HuH-7.5 (cell line): ENCODE data around the gene CYP39A1.
A peak's percentile ranks its signal among the peaks of the same experiment; 100 is the strongest.

Source experiments
- DNase-seq: peaks from one replicate; pipeline ENCODE4 v3.0.0; 2011; ENCODE audit warnings: low spot score

CYP39A1 gene, protein sequence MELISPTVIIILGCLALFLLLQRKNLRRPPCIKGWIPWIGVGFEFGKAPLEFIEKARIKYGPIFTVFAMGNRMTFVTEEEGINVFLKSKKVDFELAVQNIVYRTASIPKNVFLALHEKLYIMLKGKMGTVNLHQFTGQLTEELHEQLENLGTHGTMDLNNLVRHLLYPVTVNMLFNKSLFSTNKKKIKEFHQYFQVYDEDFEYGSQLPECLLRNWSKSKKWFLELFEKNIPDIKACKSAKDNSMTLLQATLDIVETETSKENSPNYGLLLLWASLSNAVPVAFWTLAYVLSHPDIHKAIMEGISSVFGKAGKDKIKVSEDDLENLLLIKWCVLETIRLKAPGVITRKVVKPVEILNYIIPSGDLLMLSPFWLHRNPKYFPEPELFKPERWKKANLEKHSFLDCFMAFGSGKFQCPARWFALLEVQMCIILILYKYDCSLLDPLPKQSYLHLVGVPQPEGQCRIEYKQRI

DNA sequence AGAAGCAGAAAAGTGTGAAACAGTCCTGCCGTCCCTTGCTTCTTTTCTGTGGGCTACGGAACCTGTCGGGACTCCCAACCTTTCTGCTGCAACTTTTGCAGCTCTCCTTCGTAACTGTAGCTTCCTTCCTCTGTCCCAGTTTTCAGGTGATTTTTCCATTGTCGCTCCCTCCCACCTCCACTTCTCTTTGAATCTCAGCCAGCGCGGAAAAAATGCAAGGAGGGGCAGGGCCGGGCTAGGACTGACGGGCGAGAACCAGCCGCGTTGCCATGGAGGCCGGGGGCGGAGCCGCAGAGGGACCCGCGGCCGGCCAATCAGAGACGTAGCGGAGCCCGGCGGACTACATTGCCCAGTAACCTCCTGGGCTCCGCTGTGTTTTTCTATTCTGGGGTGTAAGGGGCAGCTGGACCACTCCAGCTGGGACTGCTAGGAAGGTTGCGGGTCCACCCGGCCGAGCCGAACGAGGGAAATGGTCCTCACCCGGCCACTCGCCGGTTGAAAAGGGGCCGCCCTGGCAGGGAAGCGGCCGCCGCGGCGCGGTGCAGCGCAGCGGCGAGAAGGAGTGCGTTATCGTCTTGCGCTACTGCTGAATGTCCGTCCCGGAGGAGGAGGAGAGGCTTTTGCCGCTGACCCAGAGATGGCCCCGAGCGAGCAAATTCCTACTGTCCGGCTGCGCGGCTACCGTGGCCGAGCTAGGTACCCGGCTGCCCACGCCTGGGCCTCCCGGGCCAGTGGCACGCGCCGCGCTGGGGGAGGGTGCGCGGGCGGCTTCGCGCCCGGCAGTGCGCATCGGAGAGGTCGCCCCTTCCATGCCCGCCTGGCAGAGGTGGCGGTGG is at the start of gene CYP39A1, which contains the start of gene SLC25A27:
Gene CYP39A1 (minus strand): TSS at position 216 of the 836 bp plus-strand sequence. CDS start 236 bp downstream, outside the sequence.
Gene SLC25A27 (plus strand): TSS at position 373 of the 836 bp plus-strand sequence. CDS start 218 bp downstream, at position 591.
- peak; percentile 57 for DNase-seq

DNA sequence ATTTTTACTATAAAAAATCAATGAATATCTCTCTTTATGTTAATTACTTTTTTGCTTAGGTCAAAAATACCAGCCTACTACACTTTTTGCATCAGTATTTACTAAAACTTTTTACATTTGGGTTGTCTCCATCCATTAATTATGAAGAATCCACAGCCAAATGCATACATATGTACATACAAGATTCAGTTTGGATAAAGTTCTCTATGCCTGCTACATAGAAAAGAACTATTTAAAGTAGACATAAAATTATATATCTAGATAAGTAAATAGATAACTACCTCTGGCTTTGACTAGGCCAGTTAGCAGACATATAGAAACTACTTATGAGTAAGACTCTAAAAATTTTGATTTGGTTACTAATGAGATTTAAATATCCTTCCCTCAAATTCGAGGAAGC is 47.4 kb upstream of the CYP39A1 start:
- no peak for DNase-seq

DNA sequence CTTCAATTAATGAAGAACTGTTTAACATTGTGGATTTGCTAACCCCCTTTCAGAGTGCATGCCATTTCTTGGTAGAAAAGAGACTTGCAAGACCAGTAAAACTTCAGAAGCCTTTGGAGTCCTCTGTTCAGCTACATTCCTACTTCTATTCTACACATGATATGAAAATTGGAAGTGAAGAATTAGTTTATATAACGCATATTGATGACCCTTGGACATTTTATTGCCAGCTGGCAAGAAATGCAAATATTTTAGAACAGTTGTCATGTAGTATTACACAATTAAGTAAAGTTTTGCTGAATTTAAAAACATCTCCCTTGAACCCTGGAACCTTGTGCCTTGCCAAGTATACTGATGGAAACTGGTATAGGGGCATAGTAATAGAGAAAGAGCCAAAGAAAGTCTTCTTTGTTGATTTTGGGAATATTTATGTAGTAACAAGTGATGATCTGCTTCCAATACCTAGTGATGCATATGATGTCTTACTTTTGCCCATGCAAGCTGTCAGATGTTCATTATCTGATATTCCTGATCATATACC is 38.4 kb upstream of the CYP39A1 start:
- DNase-seq: no peak

DNA sequence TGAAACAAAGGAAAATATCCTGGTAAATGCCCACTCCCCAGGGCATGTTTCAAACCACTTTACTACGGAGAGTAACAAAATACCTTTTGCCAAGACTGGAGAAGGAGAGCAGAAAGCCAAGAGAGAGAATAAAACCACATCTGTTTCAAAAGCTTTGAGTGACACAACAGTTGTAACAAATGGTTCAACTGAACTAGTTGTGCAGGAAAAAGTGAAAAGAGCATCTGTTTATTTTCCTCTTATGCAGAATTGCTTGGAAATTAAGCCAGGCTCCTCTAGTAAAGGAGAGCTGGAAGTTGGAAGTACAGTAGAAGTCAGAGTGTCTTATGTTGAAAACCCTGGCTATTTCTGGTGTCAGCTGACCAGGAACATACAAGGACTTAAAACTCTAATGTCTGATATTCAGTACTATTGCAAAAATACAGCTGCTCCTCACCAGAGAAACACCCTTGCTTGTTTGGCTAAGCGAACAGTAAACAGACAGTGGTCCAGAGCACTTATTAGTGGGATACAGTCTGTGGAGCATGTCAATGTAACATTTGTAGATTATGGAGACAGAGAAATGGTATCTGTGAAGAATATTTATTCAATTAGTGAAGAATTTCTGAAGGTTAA is 37.6 kb upstream of the CYP39A1 start:
- no peak for DNase-seq

DNA sequence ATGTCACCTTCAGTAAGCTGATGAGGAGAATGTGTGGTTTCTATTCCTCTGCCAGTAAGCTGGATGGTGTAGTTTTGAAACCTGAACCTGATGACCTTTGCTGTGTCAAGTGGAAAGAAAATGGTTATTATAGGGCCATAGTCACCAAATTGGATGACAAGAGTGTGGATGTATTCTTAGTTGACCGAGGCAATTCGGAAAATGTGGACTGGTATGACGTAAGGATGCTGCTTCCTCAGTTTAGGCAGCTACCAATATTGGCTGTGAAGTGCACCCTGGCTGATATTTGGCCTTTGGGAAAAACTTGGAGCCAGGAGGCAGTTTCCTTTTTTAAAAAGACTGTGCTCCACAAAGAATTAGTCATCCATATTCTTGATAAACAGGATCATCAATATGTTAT is 37.0 kb upstream of the CYP39A1 start:
- no peak for DNase-seq

DNA sequence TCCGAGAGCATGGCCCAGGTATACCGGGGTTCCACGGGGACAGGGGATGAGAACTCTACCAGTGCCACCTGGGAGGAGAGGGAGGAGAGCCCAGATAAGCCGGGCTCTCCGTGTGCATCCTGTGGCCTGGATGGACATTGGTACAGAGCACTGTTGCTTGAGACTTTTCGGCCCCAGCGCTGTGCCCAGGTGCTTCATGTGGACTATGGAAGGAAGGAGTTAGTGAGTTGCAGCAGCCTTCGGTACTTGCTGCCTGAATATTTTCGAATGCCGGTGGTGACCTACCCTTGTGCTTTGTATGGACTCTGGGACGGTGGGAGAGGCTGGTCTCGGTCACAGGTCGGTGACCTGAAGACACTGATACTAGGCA is 36.3 kb upstream of the CYP39A1 start:
- no peak for DNase-seq

DNA sequence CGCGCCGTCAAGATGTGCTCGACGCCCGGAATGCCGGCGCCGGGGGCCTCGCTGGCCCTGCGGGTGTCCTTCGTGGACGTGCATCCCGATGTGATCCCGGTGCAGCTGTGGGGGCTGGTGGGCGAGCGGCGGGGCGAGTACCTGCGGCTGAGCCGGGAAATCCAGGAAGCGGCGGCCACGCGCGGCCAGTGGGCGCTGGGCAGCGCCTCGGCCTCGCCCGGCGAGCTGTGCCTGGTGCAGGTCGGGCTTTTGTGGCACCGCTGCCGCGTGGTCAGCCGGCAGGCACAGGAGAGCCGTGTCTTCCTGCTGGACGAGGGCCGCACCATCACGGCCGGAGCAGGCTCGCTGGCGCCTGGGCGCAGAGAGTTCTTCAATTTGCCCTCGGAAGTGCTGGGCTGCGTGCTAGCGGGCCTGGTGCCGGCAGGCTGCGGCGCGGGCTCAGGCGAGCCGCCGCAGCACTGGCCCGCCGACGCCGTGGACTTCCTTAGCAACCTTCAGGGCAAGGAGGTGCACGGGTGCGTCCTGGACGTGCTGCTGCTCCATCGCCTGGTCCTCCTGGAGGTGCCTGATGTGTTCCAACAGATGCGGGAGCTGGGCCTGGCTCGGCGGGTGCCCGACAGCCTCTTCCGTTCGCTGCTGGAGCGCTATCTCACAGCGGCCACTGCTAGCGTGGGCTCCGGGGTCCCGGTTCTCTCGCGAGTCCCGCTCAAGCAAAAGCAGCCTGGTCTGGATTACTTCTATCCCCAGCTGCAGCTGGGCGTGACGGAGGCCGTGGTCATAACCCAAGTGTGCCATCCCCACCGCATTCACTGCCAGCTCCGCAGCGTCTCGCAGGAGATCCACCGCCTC is 35.7 kb upstream of the CYP39A1 start:
- no peak for DNase-seq

DNA sequence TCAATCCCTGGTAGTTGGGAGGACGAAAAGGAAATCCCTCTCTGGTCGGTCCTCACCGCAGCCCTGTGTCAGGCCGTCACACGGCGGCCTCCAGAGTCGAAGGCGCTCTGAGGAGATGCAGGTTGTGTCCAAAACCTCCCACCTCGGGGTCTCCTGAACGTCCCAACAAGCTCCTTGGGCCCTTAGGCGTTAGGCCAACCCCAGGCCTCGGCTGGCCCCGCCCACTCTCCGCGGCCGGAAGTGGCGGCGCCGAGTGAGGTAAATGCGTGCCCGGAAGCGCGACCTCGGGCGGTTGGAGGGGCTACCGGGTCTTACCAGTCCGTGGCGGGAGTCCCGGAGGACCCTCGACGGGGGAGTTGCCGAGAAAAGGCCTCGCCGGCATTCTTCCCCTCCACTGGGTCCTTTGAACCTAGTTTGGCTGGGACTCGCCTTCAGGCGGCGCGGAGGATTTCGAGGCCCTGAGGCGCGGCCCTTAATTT is 35.0 kb upstream of the CYP39A1 start, which contains the start of gene TDRD6:
Gene TDRD6 (plus strand): TSS at position 267 of the 479 bp plus-strand sequence. CDS start 244 bp downstream, outside the sequence.
- no peak for DNase-seq

DNA sequence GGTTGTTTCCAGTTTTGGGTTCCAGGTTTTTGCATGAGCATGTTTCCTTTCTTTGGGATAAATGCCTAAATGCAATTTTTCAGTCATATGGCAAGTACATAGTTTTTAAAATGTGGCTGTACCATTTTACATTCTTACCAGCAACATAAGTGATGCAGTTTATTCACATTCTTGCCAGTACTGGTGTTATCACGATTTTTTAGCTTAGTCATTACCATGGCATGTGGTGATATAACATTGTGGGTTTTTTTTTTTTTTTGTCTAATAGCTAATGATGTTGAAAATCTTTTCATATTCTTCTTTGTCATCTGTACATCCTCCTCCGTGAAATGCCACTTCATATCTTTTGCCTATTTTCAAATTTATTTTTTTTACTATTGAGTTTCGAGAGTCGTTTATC is 32.2 kb upstream of the CYP39A1 start:
- no peak for DNase-seq

DNA sequence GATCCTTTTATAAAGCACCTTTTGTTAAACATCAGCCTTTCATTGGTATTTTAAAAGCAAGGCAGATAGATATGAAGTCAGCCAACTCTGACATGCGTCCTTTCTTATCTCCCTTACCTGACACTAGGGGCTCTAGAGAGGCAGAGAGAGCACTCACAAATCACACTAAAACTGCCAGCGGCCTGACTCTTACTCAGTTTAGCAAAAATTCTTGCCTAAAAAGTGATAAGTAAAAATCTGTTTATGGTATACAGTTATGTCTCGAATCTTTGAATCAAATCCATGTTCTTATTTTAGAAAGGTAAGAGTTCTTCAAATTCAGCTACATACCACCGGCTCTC is 24.7 kb upstream of the CYP39A1 start:
- DNase-seq: no peak

DNA sequence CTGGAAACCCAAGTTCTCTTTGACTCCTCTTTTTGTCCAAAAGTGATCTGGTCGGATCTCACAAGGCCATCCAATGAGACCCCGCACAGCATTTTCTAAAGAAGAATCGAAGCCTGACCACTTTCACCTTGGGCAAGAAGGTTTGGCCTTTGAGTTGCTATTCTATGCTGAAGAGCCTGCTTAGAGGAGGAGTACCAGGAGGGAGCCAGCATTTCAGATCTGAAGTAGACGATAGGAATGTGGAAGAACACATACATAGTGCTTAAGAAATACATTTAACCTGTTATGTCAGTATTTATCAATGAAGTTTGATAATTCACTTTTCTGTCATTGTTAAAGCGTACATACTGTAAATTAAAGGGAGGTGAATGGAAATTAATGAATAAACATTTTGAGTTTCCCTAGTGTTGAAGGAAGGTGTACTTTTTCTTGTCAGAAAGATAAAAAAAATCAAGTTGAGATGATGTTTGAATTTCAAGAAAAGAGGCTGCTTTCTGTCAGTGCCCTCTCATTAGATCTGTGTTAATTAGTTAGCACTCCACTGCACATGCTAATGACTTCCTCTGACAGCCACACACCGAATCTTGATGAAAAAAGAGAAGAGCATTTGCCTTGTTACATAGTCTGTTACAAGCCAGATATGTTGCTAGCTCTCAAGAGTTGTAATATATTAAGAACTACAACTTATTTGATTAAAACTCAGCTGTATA is 24.1 kb upstream of the CYP39A1 start:
- DNase-seq: no peak

DNA sequence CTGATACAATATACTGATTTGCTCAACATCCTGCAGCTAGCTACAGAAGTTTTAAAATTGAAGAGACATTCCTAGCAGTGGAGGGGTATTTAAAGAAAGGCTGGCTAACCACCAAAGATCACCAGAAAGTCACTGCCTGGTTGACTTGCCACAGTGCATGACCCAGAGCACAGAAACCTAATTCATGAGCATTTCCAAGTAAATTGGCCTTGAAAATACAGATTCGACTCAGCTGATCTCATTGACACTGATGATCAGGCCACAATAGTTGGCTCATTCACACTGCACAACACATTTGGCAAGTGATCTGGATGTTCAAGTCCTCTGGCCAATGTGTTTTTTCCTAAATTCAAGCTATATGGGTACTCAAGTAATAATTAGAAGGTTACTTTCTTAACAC is 21.8 kb upstream of the CYP39A1 start:
- DNase-seq: no peak

DNA sequence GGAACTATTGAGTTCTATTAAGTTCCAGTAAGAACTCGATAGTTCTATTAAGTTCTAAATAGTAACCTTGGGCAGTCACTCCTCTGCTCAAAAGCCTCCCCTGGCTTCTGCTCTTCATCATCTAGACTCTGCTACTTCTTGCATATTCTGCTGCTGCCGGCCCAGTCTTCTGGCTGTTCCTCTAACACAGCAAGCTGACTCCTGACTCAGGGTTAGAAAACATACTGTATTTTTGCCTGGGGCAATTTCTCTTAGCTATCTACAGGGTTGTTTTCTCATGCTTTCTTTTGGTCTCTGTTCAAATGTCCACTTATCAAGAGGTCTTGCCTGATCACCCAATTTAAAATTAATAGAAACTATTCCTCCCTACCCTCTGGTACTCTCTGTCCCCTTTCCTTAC is 14.8 kb upstream of the CYP39A1 start:
- no peak for DNase-seq

DNA sequence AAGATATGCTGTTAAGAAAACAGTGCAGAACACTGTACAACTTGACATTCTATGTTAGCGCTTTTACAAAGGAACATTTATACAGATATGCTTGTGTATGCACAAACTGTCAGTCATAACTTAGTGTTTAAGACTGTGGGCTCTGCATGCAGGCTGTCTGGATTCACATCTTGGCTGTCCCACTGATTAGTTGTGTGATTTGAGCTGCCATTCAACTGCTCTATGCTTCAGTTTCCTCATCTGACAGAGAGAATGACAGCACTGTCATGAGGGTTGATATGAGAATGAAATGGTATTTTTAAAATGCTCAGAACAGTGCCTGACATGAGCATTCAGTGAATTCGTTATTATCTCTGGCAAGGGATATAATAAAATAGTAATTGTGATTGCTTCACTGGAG is 8.9 kb upstream of the CYP39A1 start:
- DNase-seq: no peak

DNA sequence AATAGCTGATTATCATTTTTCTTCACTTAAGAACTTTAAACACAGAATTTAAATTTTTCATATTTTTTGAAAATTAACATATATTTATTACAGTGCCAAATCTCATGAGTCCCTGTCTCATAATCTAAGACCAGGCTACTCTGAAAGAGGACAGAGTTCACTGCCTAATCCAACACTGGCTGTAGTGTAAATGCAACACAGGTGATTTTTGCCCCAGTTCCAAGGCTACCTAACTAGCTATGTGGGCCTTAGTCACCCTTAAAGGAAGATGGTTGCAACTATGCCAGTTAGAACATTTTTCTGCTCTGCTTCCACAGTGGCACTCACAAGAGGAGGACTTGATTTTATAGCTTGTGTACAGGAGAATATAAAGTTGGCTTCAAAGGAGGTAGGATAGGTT is 5.0 kb upstream of the CYP39A1 start:
- DNase-seq: no peak

DNA sequence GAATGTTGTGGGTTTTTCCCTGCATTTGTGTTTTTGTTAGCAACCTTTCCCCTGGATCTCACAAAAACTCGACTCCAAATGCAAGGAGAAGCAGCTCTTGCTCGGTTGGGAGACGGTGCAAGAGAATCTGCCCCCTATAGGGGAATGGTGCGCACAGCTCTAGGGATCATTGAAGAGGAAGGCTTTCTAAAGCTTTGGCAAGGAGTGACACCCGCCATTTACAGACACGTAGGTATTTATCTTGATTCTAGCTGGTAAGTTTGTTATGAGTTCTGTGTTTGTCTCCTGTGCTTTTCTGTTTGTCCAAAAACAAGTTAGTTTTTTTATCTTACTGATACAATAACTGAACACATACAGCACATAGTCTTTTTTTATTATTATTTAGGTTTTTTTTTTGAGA is 3.2 kb upstream of the CYP39A1 start:
- DNase-seq: no peak

DNA sequence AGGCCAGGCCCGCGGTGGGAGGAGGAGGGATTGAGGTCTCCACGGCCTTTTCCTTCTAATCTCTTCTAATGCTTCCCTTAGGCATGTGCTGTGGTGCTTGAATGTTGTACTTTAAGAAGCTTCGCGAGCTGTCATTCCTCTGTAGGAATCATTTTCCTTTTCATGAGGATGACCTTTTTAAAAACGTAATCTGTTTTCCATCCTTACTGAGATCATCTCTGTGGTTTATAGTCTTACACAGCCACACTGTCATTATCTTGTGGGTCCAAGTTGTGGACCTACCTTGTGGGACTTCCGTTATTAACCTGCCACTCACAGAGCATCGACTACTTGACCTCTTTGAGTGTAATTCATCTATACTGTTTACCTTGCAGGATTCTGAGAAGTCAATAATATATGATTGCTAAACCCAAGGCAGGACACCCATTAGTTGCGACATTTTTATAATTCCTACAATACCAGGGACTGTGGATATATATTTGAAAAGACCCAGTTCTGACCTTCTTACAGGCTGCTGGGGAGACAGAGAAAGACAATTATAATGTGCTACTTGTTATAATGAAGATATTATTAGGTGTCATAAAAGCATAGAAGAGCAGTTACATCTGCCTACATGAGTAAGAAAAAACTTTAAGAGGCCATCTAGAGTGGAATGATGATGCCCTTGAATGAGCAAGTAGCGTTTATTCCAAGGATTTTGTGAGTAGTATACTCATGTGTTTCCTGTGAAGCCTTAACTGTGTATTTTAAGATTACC is 999 bp upstream of the CYP39A1 start:
- no peak for DNase-seq

DNA sequence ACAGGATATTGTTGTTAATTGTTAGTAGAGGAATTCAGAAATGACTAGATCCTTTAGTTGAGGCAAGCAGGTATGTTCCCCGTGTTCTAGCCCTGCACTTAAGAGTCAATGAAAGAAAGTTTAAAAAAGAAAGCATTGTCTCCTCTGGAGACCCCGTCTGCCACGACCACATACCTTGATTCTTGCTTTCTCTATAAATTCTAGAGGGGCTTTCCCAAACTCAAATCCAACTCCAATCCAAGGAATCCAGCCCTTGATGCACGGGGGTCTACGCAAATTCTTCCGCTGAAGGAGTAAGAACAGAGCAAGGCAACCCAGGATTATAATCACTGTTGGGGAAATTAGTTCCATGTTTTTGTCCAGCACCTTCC is 401 bp downstream of the CYP39A1 start:
- no peak for DNase-seq

DNA sequence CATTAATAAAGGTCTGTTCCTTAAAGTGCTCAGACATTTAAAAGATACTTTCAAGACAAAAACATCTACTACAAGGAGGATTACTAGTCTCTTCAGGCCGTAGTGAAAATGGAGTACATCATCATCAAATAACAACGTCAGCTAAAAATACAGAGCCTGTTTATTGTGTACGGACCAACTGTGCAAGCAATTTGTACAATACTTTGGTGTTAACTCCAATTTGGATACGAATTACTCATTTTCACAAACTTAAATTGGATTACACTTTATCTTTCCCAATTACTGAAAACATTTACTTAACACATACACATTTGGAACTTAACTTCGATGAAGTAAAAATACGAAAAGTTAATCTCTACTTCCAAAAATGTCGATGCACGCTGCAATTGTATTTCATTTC is 802 bp downstream of the CYP39A1 start:
- DNase-seq: no peak

DNA sequence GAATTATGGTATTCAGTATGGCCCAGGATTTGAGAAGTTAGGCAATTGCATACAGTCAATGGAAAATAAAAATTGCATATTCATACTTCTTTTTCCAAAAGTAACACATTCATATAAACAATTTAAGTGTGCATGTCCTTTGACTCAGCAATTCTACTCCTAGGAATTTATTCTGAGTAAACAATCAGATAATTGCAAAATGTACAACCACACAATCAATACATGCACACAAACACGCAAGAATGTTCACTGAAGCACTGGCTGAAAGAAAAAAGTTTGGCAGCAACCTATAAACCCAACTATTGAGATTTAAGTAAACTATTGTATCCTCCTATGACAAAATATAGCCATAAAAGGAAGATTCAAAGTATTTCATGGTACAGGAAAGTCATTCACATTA is 1.6 kb downstream of the CYP39A1 start:
- DNase-seq: no peak
